ENCODE measurements around the gene SEPTIN12. TPM values are rescaled to one million over a fixed set of nuclear protein-coding genes. Genes with fewer than 3 reads are reported as not detected.
A peak's percentile ranks its signal among the peaks of the same experiment; 100 is the strongest.

Gene SEPTIN12
- total and polyA plus RNA-seq, 4 donors: not detected

- TF ChIP-seq, protein P1, sequence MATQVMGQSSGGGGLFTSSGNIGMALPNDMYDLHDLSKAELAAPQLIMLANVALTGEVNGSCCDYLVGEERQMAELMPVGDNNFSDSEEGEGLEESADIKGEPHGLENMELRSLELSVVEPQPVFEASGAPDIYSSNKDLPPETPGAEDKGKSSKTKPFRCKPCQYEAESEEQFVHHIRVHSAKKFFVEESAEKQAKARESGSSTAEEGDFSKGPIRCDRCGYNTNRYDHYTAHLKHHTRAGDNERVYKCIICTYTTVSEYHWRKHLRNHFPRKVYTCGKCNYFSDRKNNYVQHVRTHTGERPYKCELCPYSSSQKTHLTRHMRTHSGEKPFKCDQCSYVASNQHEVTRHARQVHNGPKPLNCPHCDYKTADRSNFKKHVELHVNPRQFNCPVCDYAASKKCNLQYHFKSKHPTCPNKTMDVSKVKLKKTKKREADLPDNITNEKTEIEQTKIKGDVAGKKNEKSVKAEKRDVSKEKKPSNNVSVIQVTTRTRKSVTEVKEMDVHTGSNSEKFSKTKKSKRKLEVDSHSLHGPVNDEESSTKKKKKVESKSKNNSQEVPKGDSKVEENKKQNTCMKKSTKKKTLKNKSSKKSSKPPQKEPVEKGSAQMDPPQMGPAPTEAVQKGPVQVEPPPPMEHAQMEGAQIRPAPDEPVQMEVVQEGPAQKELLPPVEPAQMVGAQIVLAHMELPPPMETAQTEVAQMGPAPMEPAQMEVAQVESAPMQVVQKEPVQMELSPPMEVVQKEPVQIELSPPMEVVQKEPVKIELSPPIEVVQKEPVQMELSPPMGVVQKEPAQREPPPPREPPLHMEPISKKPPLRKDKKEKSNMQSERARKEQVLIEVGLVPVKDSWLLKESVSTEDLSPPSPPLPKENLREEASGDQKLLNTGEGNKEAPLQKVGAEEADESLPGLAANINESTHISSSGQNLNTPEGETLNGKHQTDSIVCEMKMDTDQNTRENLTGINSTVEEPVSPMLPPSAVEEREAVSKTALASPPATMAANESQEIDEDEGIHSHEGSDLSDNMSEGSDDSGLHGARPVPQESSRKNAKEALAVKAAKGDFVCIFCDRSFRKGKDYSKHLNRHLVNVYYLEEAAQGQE (IDR thresholded peaks at IDR 0.05): peak; percentile 33
Measured at GRCh38 chr16:4801962-4802658, 14.0 kb upstream of the SEPTIN12 start, which contains the start of gene ROGDI (continued).

DNA sequence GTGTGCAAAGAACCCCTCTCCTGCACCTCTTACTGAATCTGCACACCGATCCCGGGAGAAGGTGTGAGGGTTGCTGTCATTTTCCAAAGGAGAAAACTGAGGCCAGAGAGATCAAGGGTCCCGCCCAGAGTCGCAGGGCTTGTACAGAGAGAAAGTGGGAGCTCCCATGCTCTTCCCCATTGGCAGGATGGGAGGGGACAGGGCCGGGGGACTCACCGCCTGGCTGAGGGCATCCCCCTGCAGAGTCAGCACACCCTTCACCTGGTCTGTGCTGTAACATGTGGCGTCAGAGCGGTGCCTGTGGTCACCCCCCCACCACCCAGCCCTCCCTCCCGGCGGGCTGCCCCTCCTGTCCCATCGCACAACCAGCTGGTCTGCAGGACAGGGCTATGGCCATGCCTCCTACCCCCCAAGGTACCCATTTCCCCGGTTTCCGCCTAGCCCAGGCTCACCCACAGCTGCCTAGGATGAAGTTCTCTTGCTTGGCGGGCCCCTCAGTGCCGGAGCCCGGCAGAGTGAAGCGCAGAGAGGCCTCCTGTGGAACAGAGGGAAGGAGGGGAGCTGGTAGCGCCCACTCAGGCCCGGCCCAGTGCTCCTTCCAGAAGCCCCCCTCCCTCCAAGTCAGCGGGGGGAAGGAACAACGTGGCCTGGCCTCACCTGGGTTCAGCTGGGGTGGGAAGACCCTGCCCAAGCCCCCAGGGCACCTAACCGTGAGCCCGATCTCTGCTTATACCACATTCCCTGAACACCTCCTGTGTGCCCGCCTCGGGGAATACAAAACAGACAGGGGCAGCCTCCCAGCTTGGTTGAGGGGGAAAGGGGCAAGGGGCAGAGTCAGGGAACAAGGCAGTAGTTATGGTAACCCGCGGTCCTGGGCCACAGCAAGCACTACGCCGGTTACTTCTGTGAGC, 13.2 kb upstream of the SEPTIN12 start:
- Histone ChIP-seq H3K9ac (ENCODE audit: low read depth in 1 of 2, low read length in 2 of 2) (peak overlapping the region; percentile 30 to 72), H3K27ac (ENCODE audit: low read depth in 1 of 2, low read length in 2 of 2) (peak overlapping the region; percentile 70), H3K9me3 (ENCODE audit: control insufficient read depth in 4 of 4, low read length in 3 of 4) (no peaks in the 10 kb centered on the region), H3K36me3 (ENCODE audit: control insufficient read depth in 4 of 4, insufficient read depth in 3 of 4, low read depth in 1 of 4, low read length in 3 of 4) (peaks cover 4 to 23% (median 11%) of the 10 kb centered on the region in 4 donors), H3K4me3 (ENCODE audit: low read depth in 1 of 3, low read length in 3 of 3) (peak overlapping the region; percentile 72 to 89 (median 87)), H3K27me3 (ENCODE audit: control insufficient read depth in 4 of 4, insufficient read depth in 4 of 4, low read length in 3 of 4) (no peaks in the 10 kb centered on the region), H3K4me1 (ENCODE audit: control insufficient read depth in 4 of 4, insufficient read depth in 4 of 4, low read length in 3 of 4) (peaks cover 0 to 37% (median 11%) of the 10 kb centered on the region in 4 donors)
- DNase-seq (ENCODE audit: low spot score): no peak
- TF ChIP-seq NR2F2 (IDR thresholded peaks at IDR 0.05) (no peak), HNF4G (IDR thresholded peaks at IDR 0.05) (no peak), RXRA (IDR thresholded peaks at IDR 0.05) (no peak), RAD21 (IDR thresholded peaks at IDR 0.05) (no peak), YY1 (IDR thresholded peaks at IDR 0.05) (no peak), JUND (IDR thresholded peaks at IDR 0.05) (no peak), SP1 (IDR thresholded peaks at IDR 0.05) (no peak), HNF4A (conservative IDR thresholded peaks at IDR 0.05) (no peak), ATF3 (IDR thresholded peaks at IDR 0.05) (no peak), FOXA2 (IDR thresholded peaks at IDR 0.05) (no peak), TAF1 (conservative IDR thresholded peaks at IDR 0.05) (no peak), FOXA1 (IDR thresholded peaks at IDR 0.05) (no peak), EGR1 (IDR thresholded peaks at IDR 0.05; ENCODE audit: low read depth in 2 of 2) (no peak), GABPA (IDR thresholded peaks at IDR 0.05 in 1 of 2, conservative IDR thresholded peaks at IDR 0.05 in 1 of 2) (no peak)
- TF ChIP-seq, protein P1 (IDR thresholded peaks at IDR 0.05): no peak
- TF ChIP-seq, protein P2, sequence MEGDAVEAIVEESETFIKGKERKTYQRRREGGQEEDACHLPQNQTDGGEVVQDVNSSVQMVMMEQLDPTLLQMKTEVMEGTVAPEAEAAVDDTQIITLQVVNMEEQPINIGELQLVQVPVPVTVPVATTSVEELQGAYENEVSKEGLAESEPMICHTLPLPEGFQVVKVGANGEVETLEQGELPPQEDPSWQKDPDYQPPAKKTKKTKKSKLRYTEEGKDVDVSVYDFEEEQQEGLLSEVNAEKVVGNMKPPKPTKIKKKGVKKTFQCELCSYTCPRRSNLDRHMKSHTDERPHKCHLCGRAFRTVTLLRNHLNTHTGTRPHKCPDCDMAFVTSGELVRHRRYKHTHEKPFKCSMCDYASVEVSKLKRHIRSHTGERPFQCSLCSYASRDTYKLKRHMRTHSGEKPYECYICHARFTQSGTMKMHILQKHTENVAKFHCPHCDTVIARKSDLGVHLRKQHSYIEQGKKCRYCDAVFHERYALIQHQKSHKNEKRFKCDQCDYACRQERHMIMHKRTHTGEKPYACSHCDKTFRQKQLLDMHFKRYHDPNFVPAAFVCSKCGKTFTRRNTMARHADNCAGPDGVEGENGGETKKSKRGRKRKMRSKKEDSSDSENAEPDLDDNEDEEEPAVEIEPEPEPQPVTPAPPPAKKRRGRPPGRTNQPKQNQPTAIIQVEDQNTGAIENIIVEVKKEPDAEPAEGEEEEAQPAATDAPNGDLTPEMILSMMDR (IDR thresholded peaks at IDR 0.05; ENCODE audit: low read depth, low read length, missing input control): no peak
- TF ChIP-seq, protein P3, sequence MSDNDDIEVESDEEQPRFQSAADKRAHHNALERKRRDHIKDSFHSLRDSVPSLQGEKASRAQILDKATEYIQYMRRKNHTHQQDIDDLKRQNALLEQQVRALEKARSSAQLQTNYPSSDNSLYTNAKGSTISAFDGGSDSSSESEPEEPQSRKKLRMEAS (IDR thresholded peaks at IDR 0.05): no peak
- TF ChIP-seq, protein P4, sequence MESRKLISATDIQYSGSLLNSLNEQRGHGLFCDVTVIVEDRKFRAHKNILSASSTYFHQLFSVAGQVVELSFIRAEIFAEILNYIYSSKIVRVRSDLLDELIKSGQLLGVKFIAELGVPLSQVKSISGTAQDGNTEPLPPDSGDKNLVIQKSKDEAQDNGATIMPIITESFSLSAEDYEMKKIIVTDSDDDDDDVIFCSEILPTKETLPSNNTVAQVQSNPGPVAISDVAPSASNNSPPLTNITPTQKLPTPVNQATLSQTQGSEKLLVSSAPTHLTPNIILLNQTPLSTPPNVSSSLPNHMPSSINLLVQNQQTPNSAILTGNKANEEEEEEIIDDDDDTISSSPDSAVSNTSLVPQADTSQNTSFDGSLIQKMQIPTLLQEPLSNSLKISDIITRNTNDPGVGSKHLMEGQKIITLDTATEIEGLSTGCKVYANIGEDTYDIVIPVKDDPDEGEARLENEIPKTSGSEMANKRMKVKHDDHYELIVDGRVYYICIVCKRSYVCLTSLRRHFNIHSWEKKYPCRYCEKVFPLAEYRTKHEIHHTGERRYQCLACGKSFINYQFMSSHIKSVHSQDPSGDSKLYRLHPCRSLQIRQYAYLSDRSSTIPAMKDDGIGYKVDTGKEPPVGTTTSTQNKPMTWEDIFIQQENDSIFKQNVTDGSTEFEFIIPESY (IDR thresholded peaks at IDR 0.05): no peak
- WGBS: 67% methylated on average over 29 of the region's 29 CpGs
